ENCODE measurements around the gene NPAS2.

NPAS2 gene

GRCh38 chr2:100822587-100823248, 2.8 kb downstream of the NPAS2 start:
- DNase-seq, result no peak

GRCh38 chr2:100823665-100824438, 3.9 kb downstream of the NPAS2 start:
- no peak for DNase-seq

GRCh38 chr2:100824842-100825241, 4.9 kb downstream of the NPAS2 start:
- DNase-seq, result no peak

GRCh38 chr2:100826494-100826893, 6.6 kb downstream of the NPAS2 start:
- DNase-seq, result no peak

- DNase-seq, result no peak
Observed at GRCh38 chr2:100831158-100831750, 11.3 kb downstream of the NPAS2 start.

- no peak for DNase-seq
Observed at GRCh38 chr2:100831831-100832230, 11.9 kb downstream of the NPAS2 start.

GRCh38 chr2:100832885-100833284, 12.9 kb downstream of the NPAS2 start:
- no peak for DNase-seq

GRCh38 chr2:100833331-100833730, 13.4 kb downstream of the NPAS2 start:
- DNase-seq, result no peak

GRCh38 chr2:100834221-100834620, 14.3 kb downstream of the NPAS2 start:
- DNase-seq, result no peak

GRCh38 chr2:100835006-100835659, 15.2 kb downstream of the NPAS2 start:
- no peak for DNase-seq

GRCh38 chr2:100840519-100840918, 20.6 kb downstream of the NPAS2 start:
- no peak for DNase-seq

GRCh38 chr2:100842241-100842922, 22.4 kb downstream of the NPAS2 start:
- no peak for DNase-seq

- no peak for DNase-seq
Observed at GRCh38 chr2:100844514-100844913, 24.6 kb downstream of the NPAS2 start.

GRCh38 chr2:100845141-100845991, 25.4 kb downstream of the NPAS2 start:
- DNase-seq, result no peak

- no peak for DNase-seq
Observed at GRCh38 chr2:100846716-100847115, 26.8 kb downstream of the NPAS2 start.

GRCh38 chr2:100852447-100852846, 32.5 kb downstream of the NPAS2 start:
- DNase-seq, result no peak

- DNase-seq, result no peak
Observed at GRCh38 chr2:100852999-100853908, 33.3 kb downstream of the NPAS2 start.

- DNase-seq, result no peak
Observed at GRCh38 chr2:100853909-100854810, 34.2 kb downstream of the NPAS2 start.

GRCh38 chr2:100855084-100855483, 35.1 kb downstream of the NPAS2 start:
- no peak for DNase-seq

- DNase-seq, result no peak
Observed at GRCh38 chr2:100855606-100856005, 35.7 kb downstream of the NPAS2 start.

Data from NCI-H526 treated with DMSO at 0.1 percent for 48 hours (cell line).